ENCODE measurements around the gene RALY.
"Not testable (repeated sequence)": the region's sequence is repeated elsewhere in the genome, so short reads cannot be mapped to it uniquely, and the experiment has no call there.

The RALY gene

GRCh38 chr20:34111702-34112599, 118.2 kb downstream of the RALY start, which contains the start of gene EIF2S2:
TSS of gene EIF2S2 (minus strand) at chr20:34112243. CDS start at chr20:34112110, 133 bp downstream.
- DNase-seq = peak; percentile 96

DNA sequence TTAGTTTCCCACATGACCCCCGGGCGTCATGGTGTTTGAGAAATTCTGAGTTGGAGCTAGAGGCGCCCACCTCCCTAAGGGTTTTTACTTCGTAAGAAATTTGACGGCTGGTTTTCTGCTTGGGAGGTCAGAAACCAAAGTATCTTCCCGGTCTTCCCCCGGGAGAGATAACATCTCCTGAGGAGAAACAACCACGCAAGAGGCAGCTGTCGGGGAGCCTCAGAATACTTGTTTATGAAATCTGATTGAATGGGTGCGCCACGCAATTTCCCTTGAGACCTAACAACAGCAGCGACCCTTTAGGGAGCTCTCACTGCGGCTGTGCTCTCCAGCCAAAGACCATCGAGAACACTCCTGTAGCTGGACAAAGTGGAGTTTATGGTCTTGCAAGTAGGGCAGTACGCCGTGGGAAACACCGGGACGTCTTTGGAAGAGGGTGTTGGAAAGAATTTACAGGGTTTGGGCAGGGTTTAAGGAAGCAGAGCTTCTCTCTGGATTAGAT, 118.9 kb downstream of the RALY start:
- no peak for DNase-seq

DNA sequence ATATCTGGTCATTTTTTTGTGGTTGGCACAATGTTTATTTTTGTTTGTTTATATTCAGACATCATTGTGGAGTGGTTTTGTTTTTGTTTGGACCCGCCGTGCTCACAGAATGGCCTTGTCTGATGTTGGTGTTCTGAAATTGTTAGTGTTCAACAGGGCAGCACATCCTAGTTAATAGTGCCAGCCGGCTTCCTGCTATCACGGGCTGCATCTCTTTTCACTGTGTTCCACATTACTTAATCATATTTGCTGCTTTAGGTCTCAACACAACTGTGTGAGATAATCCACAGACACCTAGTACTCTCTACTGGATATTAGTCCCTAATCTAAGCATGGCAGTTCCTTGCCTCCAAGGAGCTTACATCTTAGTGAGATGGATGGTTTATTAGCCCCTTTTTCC, 121.1 kb downstream of the RALY start:
- DNase-seq = no peak

DNA sequence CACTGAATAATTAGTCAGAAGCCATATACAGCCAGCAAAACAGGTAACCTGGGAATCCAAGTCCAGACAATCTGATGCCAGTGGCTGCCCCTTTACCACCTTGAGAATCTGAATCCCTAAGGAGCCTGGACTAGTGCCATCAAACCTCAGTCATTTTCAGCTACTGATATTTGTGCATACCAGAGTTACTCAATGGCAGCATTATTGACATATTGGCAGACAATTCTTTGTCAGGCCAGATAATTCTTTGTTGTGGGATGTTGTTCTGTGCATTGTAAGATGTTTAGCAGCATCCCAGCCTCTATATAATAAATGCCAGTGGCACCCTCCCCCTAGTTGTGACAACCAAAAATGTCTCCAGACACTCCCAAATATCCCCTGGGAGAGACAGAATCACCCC, 121.5 kb downstream of the RALY start:
- DNase-seq = no peak

DNA sequence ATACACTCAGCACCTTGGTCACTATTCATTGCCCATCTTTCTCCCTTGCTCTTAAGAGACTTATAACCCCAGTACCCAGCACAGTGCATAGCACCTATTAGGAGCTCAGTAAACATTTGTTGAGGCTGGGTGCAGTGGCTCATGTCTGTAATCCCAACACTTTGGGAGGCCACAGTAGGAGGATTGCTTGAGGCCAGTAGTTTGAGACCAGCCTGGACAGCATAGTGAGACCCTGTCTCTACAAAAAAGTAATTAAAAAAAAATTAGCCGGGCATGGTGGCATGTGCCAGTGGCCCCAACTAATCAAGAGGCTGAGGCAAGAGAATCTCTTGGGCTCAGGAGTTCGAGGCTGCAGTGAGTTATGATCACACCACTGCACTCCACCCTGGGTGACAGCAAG, 126.5 kb downstream of the RALY start:
- no peak for DNase-seq

GRCh38 chr20:34122274-34122980, 128.7 kb downstream of the RALY start:
- DNase-seq = no peak

GRCh38 chr20:34123309-34123708, 129.6 kb downstream of the RALY start:
- no peak for DNase-seq

GRCh38 chr20:34124469-34125249, 130.9 kb downstream of the RALY start:
- no peak for DNase-seq

- DNase-seq = no peak
Observed at GRCh38 chr20:34127792-34128191, 134.1 kb downstream of the RALY start.

DNA sequence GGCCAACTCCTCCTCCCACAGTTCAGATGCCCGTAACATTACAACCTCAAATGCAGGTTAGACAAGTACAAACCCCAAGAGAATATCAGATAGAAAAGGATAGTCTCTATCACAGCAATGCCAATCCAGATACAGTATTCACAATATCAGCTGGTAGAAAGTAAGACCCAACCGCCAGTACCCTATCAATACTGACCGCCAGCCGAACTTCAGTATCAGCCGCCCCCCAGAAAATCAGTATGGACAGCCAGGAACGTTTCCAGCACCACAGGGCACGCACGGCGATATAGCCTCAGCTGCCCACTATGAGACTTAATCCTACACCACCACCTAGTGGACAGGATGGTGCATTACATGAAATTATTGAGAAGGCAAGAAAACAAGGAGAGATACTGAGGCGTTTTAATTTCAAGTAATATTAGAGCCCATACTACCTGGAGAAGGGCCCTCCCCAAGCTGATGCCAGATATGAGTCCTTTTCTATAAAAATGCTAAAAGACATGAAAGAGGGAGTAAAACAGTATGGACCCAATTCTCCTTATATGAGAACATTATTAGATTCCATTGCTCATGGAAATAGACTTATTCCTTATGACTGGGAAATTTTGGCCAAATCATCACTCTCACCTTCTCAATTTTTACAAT, 135.9 kb downstream of the RALY start:
- peak; percentile 38 for DNase-seq

GRCh38 chr20:34131491-34131890, 137.8 kb downstream of the RALY start:
- DNase-seq = no peak

GRCh38 chr20:34132491-34132890, 138.8 kb downstream of the RALY start:
- not testable (repeated sequence) for DNase-seq

DNA sequence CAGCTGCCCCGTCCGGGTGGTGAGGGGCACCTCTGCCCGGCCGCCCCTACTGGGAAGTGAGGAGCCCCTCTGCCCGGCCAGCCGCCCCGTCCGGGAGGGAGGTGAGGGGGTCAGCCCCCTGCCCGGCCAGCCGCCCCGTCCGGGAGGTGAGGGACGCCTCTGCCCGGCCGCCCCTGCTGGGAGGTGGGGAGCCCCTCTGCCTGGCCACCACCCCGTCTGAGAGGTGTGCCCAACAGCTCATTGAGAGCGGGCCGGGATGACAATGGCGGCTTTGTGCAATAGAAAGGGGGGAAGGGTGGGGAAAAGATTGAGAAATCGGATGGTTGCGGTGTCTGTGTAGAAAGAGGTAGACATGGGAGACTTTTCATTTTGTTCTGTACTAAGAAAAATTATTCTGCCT, 139.2 kb downstream of the RALY start:
- not testable (repeated sequence) for DNase-seq

DNA sequence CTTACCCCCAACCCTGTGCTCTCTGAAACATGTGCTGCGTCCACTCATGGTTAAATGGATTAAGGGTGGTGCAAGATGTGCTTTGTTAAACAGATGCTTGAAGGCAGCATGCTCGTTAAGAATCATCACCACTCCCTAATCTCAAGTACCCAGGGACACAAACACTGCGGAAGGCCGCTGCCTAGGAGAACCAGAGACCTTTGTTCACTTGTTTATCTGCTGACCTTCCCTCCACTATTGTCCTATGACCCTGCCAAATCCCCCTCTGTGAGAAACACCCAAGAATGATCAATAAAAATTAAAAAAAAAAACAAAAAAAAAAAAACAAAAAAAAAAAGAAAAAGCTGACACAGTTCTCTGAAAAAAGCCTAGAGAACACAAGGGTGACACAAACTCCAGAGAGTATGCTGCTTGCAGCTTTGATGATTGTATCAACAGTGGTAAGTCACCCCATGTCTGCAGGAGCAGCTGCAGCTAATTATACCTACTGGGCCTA, 139.7 kb downstream of the RALY start:
- not testable (repeated sequence) for DNase-seq

All from stimulated activated CD4-positive, alpha-beta T cell treated with anti-CD3 and anti-CD28 coated beads, Interleukin-1b, Interleukin-23, amount 100 ng/mL, for 48 hours (primary cell).